Posterior cingulate gyrus (tissue), 11 donors: ENCODE results near the gene NRG3.
"Not testable (repeated sequence)": the region's sequence is repeated elsewhere in the genome, so short reads cannot be mapped to it uniquely, and the experiment has no call there.

Experiments
- DNase-seq, 10 donors: peaks; one replicate each; pipeline versions ENCODE4 v3.0.0 to v3.0.0-alpha.2; 2020 to 2021; ENCODE audit warnings: mixed read lengths in 3 of 10
- intact Hi-C: fragments of 100-400 bp; cut with DNase I; formaldehyde crosslinking; loops from one replicate; pipeline ENCODE4 v1.15.1; 2023

The NRG3 gene

DNA sequence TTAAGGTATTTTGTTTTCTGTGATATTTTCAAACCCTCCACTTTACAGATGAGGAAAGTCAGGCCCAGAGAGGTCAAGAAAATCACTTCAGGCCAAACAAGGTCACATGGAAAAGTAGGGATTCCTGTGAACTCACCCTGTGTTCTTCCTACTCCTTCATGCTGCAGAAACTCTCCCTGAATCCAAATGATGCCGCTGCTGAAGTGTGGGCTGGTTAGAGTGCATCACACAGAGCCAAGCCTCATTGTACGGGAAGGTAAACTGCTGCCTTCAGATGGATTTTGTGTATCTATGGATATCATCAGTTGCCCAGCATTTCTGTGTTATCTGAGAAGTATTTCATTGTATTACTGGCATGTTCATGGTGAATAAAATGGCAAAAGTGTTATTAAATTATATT, 75.4 kb downstream of the NRG3 start:
- DNase-seq = no peak
- intact Hi-C loops = no loop called here

GRCh38 chr10:81953420-81953819, 78.4 kb downstream of the NRG3 start:
- intact Hi-C loops = no loop called here

GRCh38 chr10:81957976-81958375, 83.0 kb downstream of the NRG3 start:
- no peak for DNase-seq
- intact Hi-C loops = no loop called here

More at GRCh38 chr10:81953420-81953819, 78.4 kb downstream of the NRG3 start:
- DNase-seq = no peak

- intact Hi-C loops = no loop called here
- no peak for DNase-seq
Observed at GRCh38 chr10:81959016-81959415, 84.0 kb downstream of the NRG3 start.

- no peak for DNase-seq
- intact Hi-C loops = no loop called here
Observed at GRCh38 chr10:81961451-81962184, 86.6 kb downstream of the NRG3 start.

DNA sequence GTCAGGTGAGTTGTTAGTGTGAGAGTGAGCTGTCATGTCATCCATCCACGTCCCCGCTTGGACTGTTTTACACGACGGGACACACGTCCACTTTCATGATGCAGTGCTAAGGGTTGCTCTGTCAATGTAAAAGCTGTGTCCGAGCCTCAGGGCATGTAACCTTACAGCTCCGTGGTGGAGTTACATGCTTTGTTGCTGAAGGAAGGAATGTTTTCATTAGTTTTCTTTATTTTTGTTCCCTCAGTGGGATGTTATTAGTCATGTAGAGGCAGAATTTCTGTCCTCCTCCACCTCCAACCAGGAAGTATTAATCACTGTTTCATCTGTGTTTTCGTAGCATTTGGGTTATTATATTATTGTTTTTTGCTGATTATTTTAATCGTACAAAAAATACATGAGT, 88.6 kb downstream of the NRG3 start:
- intact Hi-C loops = no loop called here
- no peak for DNase-seq

DNA sequence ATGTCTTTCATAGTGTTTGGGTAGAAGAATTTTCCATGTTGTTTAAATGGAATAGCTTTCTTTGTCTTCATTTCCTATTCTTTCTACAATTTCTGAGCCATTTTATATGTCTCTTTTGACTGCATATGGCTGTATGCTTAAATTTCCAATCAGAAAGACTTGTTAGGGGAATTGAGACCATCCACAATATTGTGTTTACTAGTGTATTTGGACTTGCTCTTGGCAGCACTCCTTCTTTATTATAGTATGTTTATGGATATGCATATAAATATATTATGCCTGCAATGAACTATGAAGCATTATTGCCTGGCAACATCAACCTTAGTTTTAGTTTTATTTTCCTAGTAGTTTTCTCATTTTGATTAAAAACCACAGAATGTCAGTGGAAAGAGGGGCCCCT, 92.7 kb downstream of the NRG3 start:
- no peak for DNase-seq

DNA sequence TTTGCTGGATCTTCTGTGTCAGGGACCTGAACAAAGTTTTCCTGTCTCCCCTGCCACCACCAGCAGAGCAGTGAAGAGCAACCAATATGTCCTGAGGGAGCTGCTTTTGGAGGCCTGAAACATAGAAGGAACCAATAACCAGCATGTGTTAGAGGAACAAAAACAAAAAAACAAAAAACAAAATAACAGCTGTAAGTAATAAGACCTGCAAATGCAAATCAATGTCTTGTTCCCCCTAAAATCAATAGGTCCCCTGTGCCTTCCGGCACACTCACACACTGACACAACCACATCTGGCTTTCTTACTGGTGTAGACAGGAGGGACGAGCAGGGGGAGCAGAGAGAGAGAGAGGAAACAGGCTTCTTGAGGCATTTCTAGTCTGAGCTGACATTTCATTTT, 94.1 kb downstream of the NRG3 start:
- intact Hi-C loops = no loop called here
- no peak for DNase-seq

More for the DNA sequence above, 92.7 kb downstream of the NRG3 start:
- intact Hi-C loops = no loop called here

- no peak for DNase-seq
- intact Hi-C loops = no loop called here
Observed at GRCh38 chr10:81978238-81978637, 103.2 kb downstream of the NRG3 start.

DNA sequence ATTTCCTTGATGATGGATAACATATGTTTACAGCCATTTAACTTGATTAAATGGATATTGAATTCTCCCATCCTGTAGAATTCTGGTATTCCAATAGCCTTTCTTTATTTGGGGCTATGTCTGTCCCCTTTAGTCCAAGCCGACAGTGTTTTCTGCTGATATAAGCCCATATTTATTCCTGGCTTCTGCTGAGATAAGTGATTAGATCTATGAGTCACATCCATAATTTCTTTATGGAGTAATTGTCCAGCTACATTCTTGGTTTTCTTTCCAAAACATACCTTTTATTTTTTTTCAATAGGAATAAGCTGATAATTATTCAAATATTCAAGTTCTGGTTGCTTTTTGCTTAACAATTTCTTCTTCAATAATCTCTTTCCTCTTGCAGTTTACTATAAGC, 106.7 kb downstream of the NRG3 start:
- intact Hi-C loops = no loop called here

DNA sequence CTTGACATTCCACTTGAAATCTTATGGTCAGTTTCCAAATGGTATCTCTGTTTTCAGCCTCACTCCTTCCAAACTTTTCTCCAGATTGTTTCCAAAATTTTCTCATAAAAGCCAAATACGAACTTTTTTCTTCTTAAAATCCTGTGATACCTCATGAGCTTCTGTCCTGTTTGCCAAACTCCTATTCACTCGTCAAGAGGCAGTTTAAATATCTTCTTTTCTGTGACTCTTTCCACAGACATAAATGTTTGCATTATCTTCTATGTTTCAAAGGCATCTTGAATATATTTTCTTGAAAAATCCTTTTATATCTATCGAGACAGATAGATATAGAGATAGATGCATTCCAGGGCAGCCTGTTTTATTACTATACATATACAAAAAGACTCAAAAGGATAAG, 109.4 kb downstream of the NRG3 start:
- intact Hi-C loops = no loop called here
- no peak for DNase-seq

More for the DNA sequence above, 106.7 kb downstream of the NRG3 start:
- DNase-seq = no peak

DNA sequence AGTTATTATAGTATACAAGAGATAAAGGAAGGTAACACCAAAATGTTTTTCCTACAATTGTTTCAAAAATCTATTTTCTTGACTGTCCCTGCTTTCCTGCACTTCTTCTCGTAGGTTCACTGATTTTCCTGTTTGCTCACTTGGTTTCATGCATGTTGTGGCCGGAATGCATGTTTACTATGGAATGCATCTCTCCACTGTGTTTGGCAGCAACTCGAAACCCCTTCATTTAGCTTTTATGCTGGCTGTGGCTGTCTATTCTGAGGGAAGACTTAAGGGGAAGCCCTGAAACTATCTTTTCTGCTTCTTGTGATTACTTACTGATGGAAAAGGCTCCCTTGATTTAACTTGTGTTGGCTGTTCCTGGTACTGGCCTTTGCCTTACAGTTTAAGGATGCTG, 120.3 kb downstream of the NRG3 start:
- no peak for DNase-seq
- intact Hi-C loops = no loop called here

- intact Hi-C loops = no loop called here
- no peak for DNase-seq
Observed at GRCh38 chr10:81996927-81997326, 121.9 kb downstream of the NRG3 start.

DNA sequence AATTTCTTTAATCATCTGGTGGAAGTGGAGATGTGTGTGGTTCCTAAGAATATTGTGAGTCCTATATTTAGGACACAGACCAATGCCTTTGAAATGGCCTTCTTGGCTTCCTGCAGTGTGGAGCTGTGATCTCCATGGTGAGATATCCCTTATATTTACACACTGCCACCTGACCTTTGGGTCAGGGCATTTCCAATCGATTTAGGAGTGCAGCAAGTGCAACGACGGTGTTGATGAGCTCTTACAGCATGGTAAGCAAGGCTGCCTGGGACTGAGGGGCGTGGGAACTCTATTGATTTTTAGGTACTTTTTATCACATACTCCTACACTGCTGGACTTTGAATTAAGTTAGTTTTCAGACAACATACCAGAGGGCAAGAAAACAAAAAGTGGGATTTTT, 146.0 kb downstream of the NRG3 start:
- peak in 1 of 10 donors; percentile 10 for DNase-seq
- intact Hi-C loops = no loop called here

DNA sequence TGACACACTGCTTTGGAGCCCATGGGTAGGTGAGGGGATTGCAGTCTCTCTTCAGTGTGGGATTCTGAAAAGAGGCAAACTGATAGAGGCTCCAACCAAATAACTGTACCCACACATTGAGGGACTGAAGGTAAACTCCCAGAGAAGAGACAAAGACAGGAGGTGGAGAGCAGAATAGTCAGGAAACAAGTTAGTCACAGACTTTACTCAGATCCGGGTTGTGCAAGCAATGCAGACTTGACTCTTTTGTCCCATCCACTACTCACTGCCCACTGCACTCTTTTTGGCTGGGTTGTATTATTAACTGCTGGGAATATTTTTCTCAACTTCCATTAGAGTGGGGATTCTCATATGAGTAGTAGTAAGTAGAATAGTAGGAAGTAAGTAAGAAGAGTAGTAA, 152.7 kb downstream of the NRG3 start:
- no peak for DNase-seq
- intact Hi-C loops = no loop called here

DNA sequence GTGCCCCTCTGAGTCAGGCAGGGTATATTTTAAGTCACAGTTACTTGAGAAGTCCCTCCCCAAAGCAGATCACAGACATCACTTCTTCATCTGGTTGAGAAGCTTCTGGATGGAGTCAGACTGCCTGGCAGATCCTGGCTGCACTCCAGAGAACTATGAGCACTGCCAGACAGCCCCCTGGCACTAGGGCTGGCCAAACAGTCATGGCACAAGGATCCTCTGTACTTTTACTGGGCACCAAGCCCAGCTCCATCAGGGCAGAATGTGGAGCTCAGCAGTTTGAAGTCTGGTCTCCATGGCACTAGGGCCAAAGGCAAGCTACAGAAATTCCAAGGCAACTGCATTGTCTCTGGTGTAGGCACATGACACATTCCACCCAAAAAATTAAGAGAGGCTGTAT, 162.1 kb downstream of the NRG3 start:
- intact Hi-C loops = no loop called here
- peak; percentile 47 to 90 (median 55) for DNase-seq

DNA sequence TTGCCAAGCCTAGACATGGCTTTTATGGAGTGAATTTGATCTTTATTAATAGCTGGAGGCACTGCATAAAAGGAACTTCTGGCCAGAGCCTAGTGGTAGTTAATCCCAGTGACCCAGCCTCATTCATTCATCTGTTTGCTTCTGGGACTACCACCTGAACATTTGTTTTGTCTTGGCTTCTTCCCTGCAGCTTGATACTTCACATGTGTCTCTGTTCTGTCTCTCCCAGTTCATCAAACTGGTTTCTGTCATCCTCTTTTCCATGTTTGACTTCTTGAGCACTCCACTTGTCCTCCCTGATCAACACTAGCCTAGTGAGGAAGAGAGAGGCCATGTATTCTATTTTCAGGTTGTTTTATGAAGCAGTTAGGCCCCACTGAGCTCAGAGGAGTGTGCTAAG, 163.6 kb downstream of the NRG3 start:
- DNase-seq = no peak
- intact Hi-C loops = no loop called here

- no peak for DNase-seq
- intact Hi-C loops = no loop called here
Observed at GRCh38 chr10:82040336-82040735, 165.3 kb downstream of the NRG3 start.

DNA sequence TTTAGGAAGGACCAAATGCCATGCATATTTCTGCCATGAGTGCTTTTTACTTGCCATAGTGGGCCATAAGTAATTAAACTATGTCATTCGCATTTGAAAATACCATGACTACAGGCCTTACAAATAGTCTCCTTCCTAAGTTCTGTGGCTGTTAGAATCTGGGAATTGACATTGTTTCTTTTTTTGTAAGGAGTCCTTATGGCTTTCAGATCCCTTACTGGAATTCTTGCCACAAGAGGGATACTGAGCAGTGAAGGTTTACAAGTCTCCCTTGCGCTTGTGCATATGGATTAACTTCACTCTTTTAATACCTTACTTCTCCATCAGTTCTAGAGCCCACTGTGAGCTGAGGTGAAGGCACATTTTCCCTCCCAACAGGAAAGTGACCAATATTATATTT, 166.0 kb downstream of the NRG3 start:
- DNase-seq = no peak
- intact Hi-C loops = no loop called here

- no peak for DNase-seq
- intact Hi-C loops = no loop called here
Observed at GRCh38 chr10:82056391-82056790, 181.4 kb downstream of the NRG3 start.

DNA sequence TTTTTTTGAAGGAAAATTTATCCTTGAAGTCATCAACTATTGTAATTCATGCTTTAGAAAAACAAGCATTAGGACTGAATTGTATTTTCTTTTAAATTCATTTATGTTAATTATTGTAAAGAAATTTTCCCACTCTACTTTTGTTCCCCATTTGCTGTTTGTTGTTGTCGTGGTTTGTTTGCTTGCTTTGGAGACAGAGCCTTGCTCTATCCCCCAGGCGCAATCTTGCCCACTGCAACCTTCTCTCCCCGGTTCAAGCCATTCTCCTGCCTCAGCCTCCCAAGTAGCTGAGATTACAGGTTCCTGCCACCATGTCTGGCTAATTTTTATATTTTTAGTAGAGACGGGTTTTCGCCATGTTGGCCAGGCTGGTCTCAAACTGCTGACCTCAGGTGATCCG, 192.2 kb downstream of the NRG3 start:
- intact Hi-C loops, DNase-seq: not testable (repeated sequence)

GRCh38 chr10:82068501-82068900, 193.5 kb downstream of the NRG3 start:
- no peak for DNase-seq
- intact Hi-C loops = no loop called here

DNA sequence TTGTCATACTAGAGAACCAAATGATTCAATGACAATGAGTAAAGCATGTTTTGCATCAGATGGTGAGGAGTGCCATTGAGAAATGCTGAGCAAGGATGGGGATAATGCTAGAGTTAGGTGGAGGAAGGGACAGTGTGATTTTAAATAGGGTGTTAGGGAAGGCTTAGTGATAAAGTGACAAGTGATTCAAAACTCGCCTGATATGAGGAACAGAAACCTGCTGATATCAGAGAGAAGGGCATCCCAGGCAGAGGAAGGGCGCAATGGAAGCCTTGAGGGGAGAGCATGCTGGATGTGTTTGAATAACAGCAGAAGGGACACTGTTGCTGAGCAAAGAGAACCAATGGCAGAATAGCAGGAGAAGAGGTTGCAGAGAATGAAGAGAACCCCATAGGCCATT, 196.2 kb downstream of the NRG3 start:
- intact Hi-C loops = no loop called here
- no peak for DNase-seq
